NOMO-1 treated with DMSO at 0.1 percent for 48 hours (cell line): ENCODE data around the gene YARS1.

Experiments used
- DNase-seq: peaks from one replicate; lab custom pipeline; 2025; ENCODE audit not compliant: unreplicated experiment; lab: John Stamatoyannopoulos, UW

YARS1 gene

GRCh38 chr1:32817159-32817814 is at the start of gene YARS1, which contains the start of gene S100PBP:
Gene YARS1 (minus strand): TSS chr1:32817358. CDS start chr1:32817244, 114 bp downstream.
Gene S100PBP (plus strand): TSS chr1:32817653. CDS start chr1:32826100, 8,447 bp downstream.
- DNase-seq: peak; percentile 98

GRCh38 chr1:32865639-32866405 is 48.7 kb upstream of the YARS1 start:
- DNase-seq: no peak

GRCh38 chr1:32864375-32865019 is 47.3 kb upstream of the YARS1 start:
- DNase-seq: no peak

GRCh38 chr1:32863881-32864245 is 46.7 kb upstream of the YARS1 start:
- no peak for DNase-seq

GRCh38 chr1:32863218-32863880 is 46.2 kb upstream of the YARS1 start:
- no peak for DNase-seq

DNA sequence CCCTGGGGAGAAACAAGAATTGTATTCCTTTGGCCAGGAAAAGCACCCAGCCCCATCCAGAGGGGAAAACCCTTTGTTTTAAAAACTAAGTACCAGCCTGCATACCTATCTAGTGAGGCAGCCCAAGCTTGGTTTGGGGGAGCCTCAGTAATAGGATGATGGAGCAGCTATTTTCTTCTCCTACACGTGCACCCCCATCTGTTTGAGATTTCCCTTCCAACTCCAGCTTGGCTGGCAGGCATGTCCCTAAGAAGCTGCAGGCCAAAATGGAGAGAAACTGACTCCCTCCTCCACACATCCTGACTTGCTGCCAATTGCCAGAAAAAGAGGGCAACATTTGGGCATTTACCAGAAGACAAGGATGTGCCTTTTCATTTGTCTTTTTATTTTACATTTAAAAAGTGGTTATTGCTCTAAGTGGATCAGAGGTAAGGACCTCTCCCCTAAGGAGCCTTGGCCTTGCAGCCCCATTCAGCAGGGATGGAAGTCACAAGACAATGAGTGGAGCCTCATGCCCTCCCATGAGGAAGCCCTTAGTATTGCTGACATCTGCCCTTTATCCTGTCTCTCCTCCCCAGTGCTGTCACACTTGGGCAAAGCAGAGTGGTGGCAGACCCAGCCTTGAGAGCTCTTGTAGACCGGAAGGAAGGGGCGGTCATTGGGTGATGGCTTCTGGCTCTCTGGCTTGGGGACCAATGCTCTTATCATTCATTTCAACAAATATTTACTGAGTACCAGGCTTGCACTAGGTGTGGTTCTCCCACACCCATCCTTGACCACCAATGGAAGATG is 44.9 kb upstream of the YARS1 start:
- no peak for DNase-seq

DNA sequence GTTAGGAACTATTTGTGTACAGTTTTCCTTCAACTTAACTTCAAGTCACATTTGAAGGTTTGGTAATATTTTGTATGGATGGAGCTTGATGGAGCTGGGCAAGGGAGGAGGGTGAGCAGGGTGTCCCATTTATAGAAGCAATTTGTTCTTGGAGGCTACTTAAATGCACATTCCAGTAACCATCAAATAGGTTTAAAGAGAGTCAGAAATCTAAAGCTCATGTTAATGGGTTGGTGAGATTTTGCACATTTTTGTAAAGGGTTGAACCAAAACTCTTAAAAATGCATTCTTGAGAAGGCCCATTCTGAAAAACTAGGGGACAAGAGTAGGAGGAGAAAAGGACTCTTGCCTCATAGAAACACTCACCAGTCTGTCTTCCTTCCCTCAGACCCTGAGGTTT is 43.4 kb upstream of the YARS1 start:
- no peak for DNase-seq

DNA sequence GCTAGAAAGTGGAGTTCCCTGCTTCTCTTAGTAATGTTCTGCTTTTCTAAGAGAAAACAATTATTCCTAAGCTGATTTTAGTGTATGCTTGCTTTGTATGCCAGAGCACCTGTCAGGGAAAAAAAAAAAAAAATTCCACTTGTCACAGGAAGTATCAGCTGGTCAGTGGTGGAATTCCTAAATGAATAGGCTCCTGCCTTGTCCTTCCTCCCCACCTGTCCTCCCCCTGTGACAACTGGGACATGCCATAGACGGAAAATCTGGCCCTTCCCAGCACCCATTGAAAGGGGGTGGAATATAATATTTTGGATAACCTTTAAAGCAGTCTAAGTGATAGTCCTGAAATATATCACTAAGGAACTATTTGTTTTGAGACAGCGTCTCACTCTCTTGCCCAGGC is 42.8 kb upstream of the YARS1 start:
- DNase-seq: no peak

- DNase-seq: no peak
Observed at GRCh38 chr1:32858791-32859190, 41.6 kb upstream of the YARS1 start.

DNA sequence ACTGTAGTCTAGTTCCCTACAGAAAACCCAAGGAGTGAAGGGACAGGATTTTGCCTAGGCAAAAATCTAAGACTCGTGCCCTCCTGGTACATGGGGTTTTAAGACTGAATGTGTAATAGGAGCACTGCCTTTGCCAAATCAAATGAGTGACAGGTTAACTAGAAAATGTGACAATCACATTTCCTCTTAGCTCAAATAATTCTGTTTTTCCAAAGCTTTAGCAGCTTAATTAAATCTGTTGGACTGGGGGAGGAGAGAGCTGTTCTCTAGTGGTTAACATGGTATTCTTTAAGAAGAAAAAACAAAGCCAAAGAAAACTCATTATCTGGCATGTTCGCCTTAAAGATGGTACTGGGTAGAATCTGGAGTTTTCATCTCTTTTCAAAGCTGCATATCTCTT is 41.0 kb upstream of the YARS1 start:
- DNase-seq: no peak

- DNase-seq: no peak
Observed at GRCh38 chr1:32855861-32856617, 38.9 kb upstream of the YARS1 start.

DNA sequence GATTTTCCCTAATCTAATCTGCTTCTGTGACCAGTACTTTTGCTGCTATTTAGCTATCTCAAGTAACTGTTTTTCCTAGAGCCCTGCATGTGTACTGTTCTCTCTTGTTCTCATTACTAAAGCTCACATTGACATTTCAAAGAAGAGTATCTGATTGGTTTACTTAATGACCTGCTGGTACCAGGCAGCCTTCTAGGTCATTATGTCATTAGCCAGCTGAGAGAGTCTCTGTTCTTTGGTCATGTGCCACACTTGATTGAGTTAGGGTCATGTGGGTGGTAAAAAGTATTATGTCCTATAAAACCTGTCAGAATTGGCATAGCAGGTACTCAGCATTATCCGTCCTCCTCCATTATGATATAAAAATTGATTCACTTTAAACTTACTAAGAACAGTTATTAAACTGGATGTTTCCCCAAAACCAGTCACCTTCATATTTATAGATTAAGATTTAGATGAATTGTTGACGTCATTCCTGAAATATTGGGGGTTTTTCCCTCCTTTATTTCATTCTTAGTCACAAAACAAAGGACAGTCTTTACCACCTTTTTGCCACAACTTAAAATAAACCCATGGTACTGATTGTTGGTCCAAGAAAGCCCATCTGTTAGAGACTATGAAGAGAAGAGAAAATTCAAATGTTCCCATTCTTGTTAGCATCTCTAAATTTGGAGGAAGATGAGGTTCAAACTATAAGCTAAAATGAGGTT is 31.4 kb upstream of the YARS1 start:
- no peak for DNase-seq

- no peak for DNase-seq
Observed at GRCh38 chr1:32831878-32832277, 14.7 kb upstream of the YARS1 start.

- no peak for DNase-seq
Observed at GRCh38 chr1:32830092-32830852, 13.1 kb upstream of the YARS1 start.

DNA sequence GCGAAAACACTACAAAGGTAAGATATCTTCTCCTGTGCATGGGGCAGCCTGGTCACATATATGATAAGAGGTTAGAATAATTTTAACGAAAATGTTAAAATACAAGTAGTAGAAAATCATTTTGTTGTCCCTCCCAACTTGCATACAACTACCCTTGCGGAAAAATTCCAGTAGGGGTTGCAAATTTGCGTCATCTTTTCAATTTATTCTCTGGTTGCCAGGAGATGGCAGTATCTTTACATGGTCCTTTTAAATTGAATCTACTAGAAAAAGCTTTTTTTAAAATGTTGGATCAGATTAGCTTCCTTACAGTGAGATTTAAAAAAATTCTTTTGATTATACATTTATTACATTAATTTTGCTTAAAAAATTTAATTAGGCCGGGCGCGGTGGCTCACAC is 11.2 kb upstream of the YARS1 start:
- DNase-seq: no peak

GRCh38 chr1:32825181-32825580 is 8.0 kb upstream of the YARS1 start:
- no peak for DNase-seq

DNA sequence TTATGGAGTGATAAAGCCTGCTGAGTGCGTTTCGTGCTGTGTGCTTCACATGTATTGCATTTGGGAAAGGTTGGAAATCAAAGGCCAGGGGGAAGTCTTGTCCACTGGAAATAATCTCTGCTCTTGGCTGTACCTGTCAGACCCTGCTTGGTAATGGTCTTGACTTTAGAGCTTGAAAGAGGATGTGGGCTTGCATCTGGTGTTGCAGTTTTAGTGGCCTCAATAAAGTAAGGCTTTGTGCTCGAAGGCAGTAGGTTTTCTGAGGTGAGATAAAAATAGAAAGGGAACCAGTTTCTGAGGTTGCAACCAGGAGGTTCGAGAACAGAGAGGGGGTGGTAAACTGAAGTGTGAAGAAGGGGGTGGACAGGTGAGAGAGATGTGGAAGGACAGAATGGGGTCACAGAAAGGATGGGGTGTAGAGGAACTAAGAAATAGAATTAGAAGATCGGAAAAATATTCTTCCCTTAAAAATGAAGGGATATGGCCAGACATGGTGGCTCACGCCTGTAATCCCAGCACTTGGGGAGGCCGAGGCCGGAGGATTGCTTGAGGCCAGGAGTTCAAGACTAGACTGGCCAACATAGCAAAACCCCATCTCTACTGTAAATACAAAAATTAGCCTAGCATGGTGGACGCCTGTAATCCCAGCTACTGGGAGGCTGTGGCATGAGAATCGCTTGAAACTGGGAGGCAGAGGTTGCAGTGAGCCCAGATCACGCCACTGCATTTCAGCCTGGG is 1.8 kb upstream of the YARS1 start:
- DNase-seq: peak; percentile 71
